ENCODE measurements around the gene PTPRU.

The PTPRU gene

GRCh38 chr1:29323636-29324035, 87.3 kb downstream of the PTPRU start:
- Histone ChIP-seq H3K27me3 (replicated peaks; ENCODE audit: insufficient read depth, low read length) (peaks cover 68% of the 10 kb centered on the region), H2AFZ (ENCODE audit: low read length) (no peak overlapping the region), H3K9me3 (replicated peaks; ENCODE audit: insufficient read depth, low read length) (no peaks in the 10 kb centered on the region), H3K27ac (ENCODE audit: low read length) (no peak overlapping the region), H4K20me1 (ENCODE audit: insufficient read depth, low read length) (no peaks in the 10 kb centered on the region), H3K9me2 (replicated peaks; ENCODE audit: insufficient read depth, low read length) (no peaks in the 10 kb centered on the region), H3K4me1 (ENCODE audit: low read length) (no peaks in the 10 kb centered on the region), H3K4me2 (ENCODE audit: low read depth, low read length) (no peak overlapping the region), H3K79me2 (ENCODE audit: low read length) (no peaks in the 10 kb centered on the region), H3F3A (ENCODE audit: insufficient read depth, low read length) (no peaks in the 10 kb centered on the region), H3K4me3 (ENCODE audit: low read length) (no peak overlapping the region), H3K9ac (ENCODE audit: low read length) (no peak overlapping the region), H3K36me3 (replicated peaks; ENCODE audit: insufficient read depth, low read length) (no peaks in the 10 kb centered on the region)
- TF ChIP-seq, protein P1, sequence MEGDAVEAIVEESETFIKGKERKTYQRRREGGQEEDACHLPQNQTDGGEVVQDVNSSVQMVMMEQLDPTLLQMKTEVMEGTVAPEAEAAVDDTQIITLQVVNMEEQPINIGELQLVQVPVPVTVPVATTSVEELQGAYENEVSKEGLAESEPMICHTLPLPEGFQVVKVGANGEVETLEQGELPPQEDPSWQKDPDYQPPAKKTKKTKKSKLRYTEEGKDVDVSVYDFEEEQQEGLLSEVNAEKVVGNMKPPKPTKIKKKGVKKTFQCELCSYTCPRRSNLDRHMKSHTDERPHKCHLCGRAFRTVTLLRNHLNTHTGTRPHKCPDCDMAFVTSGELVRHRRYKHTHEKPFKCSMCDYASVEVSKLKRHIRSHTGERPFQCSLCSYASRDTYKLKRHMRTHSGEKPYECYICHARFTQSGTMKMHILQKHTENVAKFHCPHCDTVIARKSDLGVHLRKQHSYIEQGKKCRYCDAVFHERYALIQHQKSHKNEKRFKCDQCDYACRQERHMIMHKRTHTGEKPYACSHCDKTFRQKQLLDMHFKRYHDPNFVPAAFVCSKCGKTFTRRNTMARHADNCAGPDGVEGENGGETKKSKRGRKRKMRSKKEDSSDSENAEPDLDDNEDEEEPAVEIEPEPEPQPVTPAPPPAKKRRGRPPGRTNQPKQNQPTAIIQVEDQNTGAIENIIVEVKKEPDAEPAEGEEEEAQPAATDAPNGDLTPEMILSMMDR (IDR thresholded peaks at IDR 0.05; ENCODE audit: low read length), result no peak
- TF ChIP-seq EZH2phosphoT487 (IDR thresholded peaks at IDR 0.05; ENCODE audit: low read length), result no peak
- TF ChIP-seq EZH2 (optimal IDR thresholded peaks at IDR 0.05; ENCODE audit: low read depth, low read length), result no peak
- no peak for DNase-seq

- H3K4me1 ChIP-seq (ENCODE audit: low read length), result no peaks in the 10 kb centered on the region
- no peak overlapping the region for H2AFZ ChIP-seq (ENCODE audit: low read length)
- H3K27me3 ChIP-seq (replicated peaks; ENCODE audit: insufficient read depth, low read length), result peaks cover 71% of the 10 kb centered on the region
- H3K9me3 ChIP-seq (replicated peaks; ENCODE audit: insufficient read depth, low read length), result no peaks in the 10 kb centered on the region
- no peaks in the 10 kb centered on the region for H3K36me3 ChIP-seq (replicated peaks; ENCODE audit: insufficient read depth, low read length)
- H3K9ac ChIP-seq (ENCODE audit: low read length), result no peak overlapping the region
- H3K4me2 ChIP-seq (ENCODE audit: low read depth, low read length), result no peak overlapping the region
- no peaks in the 10 kb centered on the region for H3F3A ChIP-seq (ENCODE audit: insufficient read depth, low read length)
- no peaks in the 10 kb centered on the region for H3K9me2 ChIP-seq (replicated peaks; ENCODE audit: insufficient read depth, low read length)
- no peak overlapping the region for H3K4me3 ChIP-seq (ENCODE audit: low read length)
- TF ChIP-seq EZH2phosphoT487 (IDR thresholded peaks at IDR 0.05; ENCODE audit: low read length), result no peak
- TF ChIP-seq, protein P1 (IDR thresholded peaks at IDR 0.05; ENCODE audit: low read length), result no peak
- TF ChIP-seq EZH2 (optimal IDR thresholded peaks at IDR 0.05; ENCODE audit: low read depth, low read length), result no peak
- H4K20me1 ChIP-seq (ENCODE audit: insufficient read depth, low read length), result no peaks in the 10 kb centered on the region
- no peak overlapping the region for H3K27ac ChIP-seq (ENCODE audit: low read length)
- no peaks in the 10 kb centered on the region for H3K79me2 ChIP-seq (ENCODE audit: low read length)
- DNase-seq, result no peak
Observed at GRCh38 chr1:29324202-29324601, 87.9 kb downstream of the PTPRU start.

GRCh38 chr1:29324771-29325351, 88.5 kb downstream of the PTPRU start:
- Histone ChIP-seq H3K4me2 (ENCODE audit: low read depth, low read length) (no peak overlapping the region), H3K27ac (ENCODE audit: low read length) (no peak overlapping the region), H3K9me3 (replicated peaks; ENCODE audit: insufficient read depth, low read length) (no peaks in the 10 kb centered on the region), H3K27me3 (replicated peaks; ENCODE audit: insufficient read depth, low read length) (peaks cover 71% of the 10 kb centered on the region), H3F3A (ENCODE audit: insufficient read depth, low read length) (no peaks in the 10 kb centered on the region), H3K36me3 (replicated peaks; ENCODE audit: insufficient read depth, low read length) (no peaks in the 10 kb centered on the region), H3K9me2 (replicated peaks; ENCODE audit: insufficient read depth, low read length) (no peaks in the 10 kb centered on the region), H3K79me2 (ENCODE audit: low read length) (no peaks in the 10 kb centered on the region), H3K9ac (ENCODE audit: low read length) (no peak overlapping the region), H3K4me3 (ENCODE audit: low read length) (no peak overlapping the region), H2AFZ (ENCODE audit: low read length) (no peak overlapping the region; the same call in 1 of the 2 replicates), H4K20me1 (ENCODE audit: insufficient read depth, low read length) (no peaks in the 10 kb centered on the region), H3K4me1 (ENCODE audit: low read length) (no peaks in the 10 kb centered on the region)
- TF ChIP-seq, protein P1 (IDR thresholded peaks at IDR 0.05; ENCODE audit: low read length), result no peak
- TF ChIP-seq EZH2 (optimal IDR thresholded peaks at IDR 0.05; ENCODE audit: low read depth, low read length) (no peak), EZH2phosphoT487 (IDR thresholded peaks at IDR 0.05; ENCODE audit: low read length) (no peak)
- peak; percentile 18 for DNase-seq
